Measurements from ENCODE around the gene ACSL1.
"Not testable (repeated sequence)": the region's sequence is repeated elsewhere in the genome, so short reads cannot be mapped to it uniquely, and the experiment has no call there.

Gene ACSL1

GRCh38 chr4:184750926-184751584 is 74.7 kb downstream of the ACSL1 start:
- no peak for DNase-seq

GRCh38 chr4:184748251-184748652 is 77.5 kb downstream of the ACSL1 start:
- DNase-seq = peak; percentile 56

DNA sequence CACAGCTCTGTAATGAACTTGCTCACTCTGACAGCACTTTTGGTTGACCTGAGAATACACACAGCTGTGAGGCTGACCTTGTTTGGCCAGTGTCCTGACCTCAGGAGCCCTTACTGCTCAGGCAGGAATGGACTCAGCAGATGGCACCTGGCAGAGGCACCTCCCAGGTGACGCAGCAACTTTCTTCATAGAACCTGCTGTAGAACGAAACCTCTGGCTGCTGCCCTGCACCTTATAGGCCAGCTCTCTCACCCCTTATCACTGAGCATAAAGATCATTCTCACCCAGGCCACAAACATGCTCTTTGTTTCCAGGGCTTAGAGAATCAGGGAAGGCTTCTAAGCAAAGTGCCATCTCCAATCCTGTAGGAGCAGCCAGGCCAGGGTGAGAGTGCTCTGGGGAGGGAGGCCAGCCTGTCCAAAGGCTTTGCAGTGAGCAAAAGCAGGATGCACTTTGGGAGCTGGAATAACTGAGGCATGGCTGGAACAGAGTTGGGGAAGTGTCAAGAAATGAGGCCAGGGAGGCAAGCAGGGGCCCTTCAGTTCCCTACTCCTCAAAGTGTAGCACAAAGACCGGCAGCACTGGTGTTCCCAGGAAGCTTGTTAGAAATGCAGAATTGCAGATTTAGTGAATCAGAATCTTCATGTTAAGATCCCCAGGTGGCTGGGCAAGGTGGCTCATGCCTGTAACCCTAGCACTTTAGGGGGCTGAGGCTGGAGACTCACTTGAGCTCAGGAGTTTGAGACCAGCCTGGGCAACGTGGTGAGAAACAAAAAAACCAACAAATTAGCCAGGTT is 78.5 kb downstream of the ACSL1 start:
- DNase-seq = peak; percentile 61

- DNase-seq = peak; percentile 96
Observed at GRCh38 chr4:184745831-184746795, 79.7 kb downstream of the ACSL1 start.

DNA sequence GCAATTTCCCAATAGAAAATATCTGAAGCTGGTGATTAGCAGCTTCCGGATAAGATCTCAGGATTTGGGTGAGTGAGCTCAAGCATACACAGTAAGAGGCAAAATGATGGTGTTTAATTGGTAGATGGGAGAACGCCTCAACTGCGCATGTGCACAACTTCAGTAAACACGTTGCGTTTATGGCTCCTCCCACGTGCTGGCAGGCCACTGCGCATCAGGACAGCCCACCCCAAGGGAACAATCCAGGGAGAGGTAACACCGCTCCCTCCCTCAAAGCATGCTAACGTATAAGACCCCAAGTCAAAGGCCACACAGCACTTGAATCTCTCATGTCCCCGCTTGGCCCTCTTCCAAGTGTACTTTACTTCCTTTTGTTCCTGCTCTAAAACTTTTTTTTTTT is 81.5 kb downstream of the ACSL1 start:
- DNase-seq = no peak

DNA sequence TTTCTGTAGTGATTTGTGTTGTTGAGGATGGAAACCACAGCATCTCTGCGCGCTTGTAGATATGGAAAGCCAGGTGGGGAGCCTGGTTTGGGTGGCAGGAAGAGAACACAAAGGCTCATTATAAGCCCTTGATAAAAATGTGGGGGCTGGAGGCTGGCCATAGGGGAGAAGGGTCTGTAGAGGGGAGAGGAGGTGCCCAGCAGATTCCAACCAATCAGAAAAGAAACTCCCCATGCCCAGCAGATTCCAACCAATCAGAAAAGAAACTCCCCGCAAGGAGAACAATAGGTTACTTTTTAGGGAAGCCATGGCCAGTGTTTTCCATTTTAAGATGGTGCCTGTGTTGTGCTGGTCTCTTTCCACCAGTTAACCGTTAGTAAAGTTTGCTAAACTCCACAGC is 82.1 kb downstream of the ACSL1 start:
- no peak for DNase-seq

GRCh38 chr4:184741651-184742050 is 84.1 kb downstream of the ACSL1 start:
- DNase-seq = not testable (repeated sequence)

GRCh38 chr4:184740980-184741391 is 84.8 kb downstream of the ACSL1 start:
- no peak for DNase-seq

- peak; percentile 87 for DNase-seq
Observed at GRCh38 chr4:184739575-184739974, 86.2 kb downstream of the ACSL1 start.

GRCh38 chr4:184734758-184735157 is 91.0 kb downstream of the ACSL1 start:
- DNase-seq = peak; percentile 17

GRCh38 chr4:184733654-184734524 is 91.9 kb downstream of the ACSL1 start, which contains the start of gene CENPU:
Gene CENPU, minus strand, starts transcription at chr4:184734096. Its CDS starts 34 bp downstream, at chr4:184734062.
- peak; percentile 99 for DNase-seq

GRCh38 chr4:184732126-184732525 is 93.6 kb downstream of the ACSL1 start:
- DNase-seq = peak; percentile 21

- DNase-seq = no peak
Observed at GRCh38 chr4:184731056-184731455, 94.7 kb downstream of the ACSL1 start.

GRCh38 chr4:184729946-184730345 is 95.8 kb downstream of the ACSL1 start:
- no peak for DNase-seq

- DNase-seq = no peak
Observed at GRCh38 chr4:184728858-184729257, 96.9 kb downstream of the ACSL1 start.

- DNase-seq = no peak
Observed at GRCh38 chr4:184727430-184727829, 98.3 kb downstream of the ACSL1 start.

DNA sequence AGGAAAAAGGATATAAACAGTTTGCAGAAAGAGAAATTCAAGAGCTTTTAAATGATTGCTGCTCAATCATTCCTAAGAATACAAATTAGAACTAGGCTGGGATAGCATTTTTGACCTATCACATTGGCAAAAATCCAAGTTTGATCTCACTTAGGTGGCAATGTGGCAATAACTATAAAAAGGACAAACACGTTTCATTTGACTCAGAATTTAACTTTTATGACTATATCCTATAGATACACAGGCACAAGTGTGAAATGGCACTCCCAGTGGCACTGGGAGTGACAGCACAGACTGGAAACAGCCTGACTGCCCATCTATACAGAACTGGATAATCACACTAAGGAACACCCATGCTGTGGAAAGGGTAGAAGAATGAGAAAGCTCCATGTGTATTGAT is 103.0 kb downstream of the ACSL1 start:
- DNase-seq = peak; percentile 60

DNA sequence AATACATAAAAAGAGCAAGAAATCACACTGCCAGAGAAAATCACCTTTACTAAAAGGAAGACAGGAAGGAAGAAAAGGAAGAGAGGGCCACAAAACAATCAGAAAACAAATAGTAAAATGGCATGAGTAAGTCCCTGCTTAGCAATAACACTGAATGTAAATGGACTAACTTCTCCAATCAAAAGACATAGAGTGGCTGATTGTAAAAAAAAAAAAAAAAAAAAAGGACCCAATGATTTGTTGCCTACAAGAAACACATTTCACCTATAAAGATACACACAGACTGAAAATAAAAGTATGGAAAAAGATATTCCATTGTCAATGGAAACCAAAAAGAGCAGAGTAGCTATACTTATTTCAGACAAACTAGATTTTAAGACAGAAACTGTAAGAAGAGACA is 104.5 kb downstream of the ACSL1 start:
- no peak for DNase-seq

DNA sequence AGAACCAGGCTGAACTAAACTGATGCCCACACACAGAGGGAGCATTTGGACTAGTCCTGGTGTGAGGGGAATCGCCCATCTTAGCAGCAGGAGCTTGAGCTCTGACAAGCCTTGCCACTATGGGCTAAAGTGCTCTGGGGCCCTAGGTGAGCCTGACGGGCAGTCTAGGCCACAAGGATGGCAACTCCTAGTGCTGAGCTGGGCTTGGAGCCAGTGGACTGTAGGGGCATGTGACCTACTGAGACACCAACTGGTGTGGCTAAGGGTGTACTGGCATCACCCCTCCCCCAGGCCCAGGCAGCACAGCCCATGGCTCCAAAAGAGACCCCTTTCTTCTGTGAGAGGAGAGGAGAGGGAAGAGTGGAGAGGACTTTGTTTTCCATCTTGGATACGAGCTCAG is 106.4 kb downstream of the ACSL1 start:
- no peak for DNase-seq

DNA sequence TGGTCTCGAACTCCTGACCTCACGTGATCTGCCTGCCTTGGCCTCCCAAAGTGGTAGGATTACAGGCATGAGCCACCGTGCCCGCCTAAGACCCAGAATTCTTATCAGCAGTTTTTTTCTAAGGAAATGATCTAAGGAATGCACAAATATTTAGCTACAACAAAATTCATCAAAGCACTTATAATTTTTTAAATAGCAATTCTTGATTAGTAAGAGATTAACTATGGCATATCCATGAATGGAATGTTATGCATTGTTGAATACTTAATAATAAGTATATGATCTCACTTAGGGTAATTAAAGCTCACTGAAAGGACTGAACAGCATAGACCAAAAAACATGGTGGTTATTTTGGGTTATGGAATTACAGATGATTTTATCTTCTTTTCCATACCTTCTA is 110.2 kb downstream of the ACSL1 start:
- no peak for DNase-seq

DNA sequence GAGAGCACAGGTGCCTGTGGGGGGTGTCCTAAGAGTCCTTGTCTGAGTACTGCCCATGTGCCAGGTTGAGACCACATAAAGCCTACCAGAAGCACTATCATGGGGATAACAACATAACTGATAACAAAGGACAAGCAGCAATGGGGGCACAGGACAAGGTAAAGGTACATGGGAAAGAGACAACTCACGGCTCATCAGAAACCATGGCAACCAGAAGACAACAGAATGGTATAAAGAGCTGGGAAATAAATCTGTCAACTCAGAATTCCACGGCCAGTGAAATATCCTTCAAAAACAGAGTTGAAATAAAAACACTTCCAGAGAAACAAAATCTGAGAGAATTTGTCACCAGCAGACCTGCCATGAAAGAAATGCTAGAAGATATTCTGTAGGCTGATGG is 111.9 kb downstream of the ACSL1 start:
- DNase-seq = no peak

DNA sequence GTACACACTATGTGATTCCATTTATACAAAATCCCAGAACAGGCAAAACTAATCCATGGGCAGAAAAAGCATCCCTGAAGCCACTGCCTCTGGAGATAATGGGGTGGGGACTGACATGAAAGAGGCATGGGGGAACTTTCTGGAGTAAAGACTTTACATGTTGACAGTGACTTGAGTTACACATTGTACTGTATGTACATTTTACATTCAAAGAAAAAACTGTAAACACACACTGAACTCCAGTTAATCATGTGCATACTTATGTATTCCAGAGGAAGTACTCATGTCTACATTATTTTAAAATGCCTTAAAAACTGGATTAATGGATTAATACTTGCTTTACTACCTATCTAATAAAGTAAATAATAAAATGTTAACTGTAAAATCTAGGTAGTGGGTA is 113.4 kb downstream of the ACSL1 start:
- DNase-seq = no peak

Measured in hematopoietic multipotent progenitor cell treated with erythropoietin and hydrocortisone succinate and interleukin-3 and kit ligand, for 4 days (in vitro differentiated cells).